ENCODE data around the gene CDC42SE1. TPM values are rescaled to one million over a fixed set of nuclear protein-coding genes. Genes with fewer than 3 reads are reported as not detected.
A peak's percentile ranks its signal among the peaks of the same experiment; 100 is the strongest.

CDC42SE1 gene
- total and polyA plus RNA-seq, 9 of the 15 experiments (the other 6 are each of a cell fraction or from before 2014, with no cell fraction given), result 78.1 to 189 (median 114) TPM

- TF ChIP-seq TAF15 (IDR thresholded peaks at IDR 0.05; ENCODE audit: low read depth, low read length) (no peak), RBFOX2 (IDR thresholded peaks at IDR 0.05; ENCODE audit: low read depth, low read length) (peak; percentile 55)
- TF ChIP-seq, protein P1, sequence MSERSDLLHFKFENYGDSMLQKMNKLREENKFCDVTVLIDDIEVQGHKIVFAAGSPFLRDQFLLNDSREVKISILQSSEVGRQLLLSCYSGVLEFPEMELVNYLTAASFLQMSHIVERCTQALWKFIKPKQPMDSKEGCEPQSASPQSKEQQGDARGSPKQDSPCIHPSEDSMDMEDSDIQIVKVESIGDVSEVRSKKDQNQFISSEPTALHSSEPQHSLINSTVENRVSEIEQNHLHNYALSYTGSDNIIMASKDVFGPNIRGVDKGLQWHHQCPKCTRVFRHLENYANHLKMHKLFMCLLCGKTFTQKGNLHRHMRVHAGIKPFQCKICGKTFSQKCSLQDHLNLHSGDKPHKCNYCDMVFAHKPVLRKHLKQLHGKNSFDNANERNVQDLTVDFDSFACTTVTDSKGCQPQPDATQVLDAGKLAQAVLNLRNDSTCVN (CRISPR knock-in tag; IDR thresholded peaks at IDR 0.05), result no peak
These were observed 3.8 kb downstream of the CDC42SE1 start (continued) for GRCh38 chr1:151055581-151055980.

DNA sequence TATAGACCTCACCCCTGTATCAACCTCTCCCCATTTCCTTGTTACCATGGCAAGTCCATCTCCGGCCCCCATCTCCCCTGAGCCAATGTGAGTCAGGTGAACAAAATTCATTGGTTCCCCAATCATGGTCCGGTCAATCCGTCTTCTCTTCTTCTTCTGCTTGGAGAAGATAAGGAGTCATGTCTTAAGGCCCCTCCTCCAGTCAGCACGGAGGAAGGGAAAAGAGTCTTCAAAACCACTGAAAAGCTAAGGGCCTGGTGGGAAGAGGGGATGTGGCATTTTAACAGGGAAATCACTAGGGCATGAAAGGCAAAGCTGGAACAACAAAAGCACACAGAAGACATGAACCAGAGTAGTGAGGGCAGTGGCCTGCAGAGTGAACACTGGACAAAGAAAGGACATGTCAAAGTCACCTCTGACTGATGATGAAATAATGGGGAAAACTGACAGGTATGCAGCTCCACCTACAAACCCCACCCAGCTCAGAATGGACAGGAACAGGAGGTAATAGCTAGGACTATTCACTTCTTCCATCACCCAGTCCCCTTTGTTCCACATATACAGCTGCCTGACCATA lies 4.4 kb downstream of the CDC42SE1 start:
- Histone ChIP-seq H3K36me3 (ENCODE audit: control insufficient read depth, insufficient read depth, low read length) (peaks cover 81% of the 10 kb centered on the region), H3K4me2 (ENCODE audit: insufficient read depth, low read length) (peak overlapping the region; percentile 96), H3K4me3 (peak overlapping the region; percentile 95), H3K9me1 (ENCODE audit: control insufficient read depth, insufficient read depth, low read length) (peaks cover 2% of the 10 kb centered on the region), H3K27me3 (ENCODE audit: control insufficient read depth in 2 of 2, insufficient read depth in 2 of 2, low read length in 2 of 2) (no peaks in the 10 kb centered on the region), H3K9ac (ENCODE audit: insufficient read depth in 1 of 2, low read depth in 2 of 2, low read length in 2 of 2) (peak overlapping the region; percentile 80 to 92; a peak in 3 of 4 replicates), H3K9me3 (replicated peaks; ENCODE audit: control insufficient read depth, insufficient read depth, low read depth, low read length) (no peaks in the 10 kb centered on the region), H3K79me2 (ENCODE audit: control insufficient read depth, insufficient read depth, low read length) (peaks cover 68% of the 10 kb centered on the region), H3K4me1 (replicated peaks in 1 of 2; ENCODE audit: control insufficient read depth in 2 of 2, insufficient read depth in 2 of 2, low read length in 2 of 2) (peaks cover 43 to 55% of the 10 kb centered on the region in 2 experiments), H2AFZ (ENCODE audit: low read depth, low read length) (no peak overlapping the region), H3K27ac (ENCODE audit: extremely low read depth, low read depth, low read length) (peak overlapping the region; percentile 91), H4K20me1 (replicated peaks; ENCODE audit: control insufficient read depth, insufficient read depth, low read length) (0 out of 2 replicates have a peak, but pooled peaks cover 3% of the 10 kb centered on the region)
- intact Hi-C loops (cut with micrococcal nuclease) (loop anchor here (5.0 kb wide), 2 partner anchors 33 to 48 kb away; partner anchors contain the start of genes MINDY1 and PRUNE1), in situ Hi-C loops (cut with MboI) (no loop called here)
- ChIA-PET POLR2A (interaction anchor here (0.6 to 4.4 kb wide), 12 partner anchors 8 to 338 kb away, joined by 3 to 19 read pairs (median 4); partner anchors contain the start of genes BNIPL, C1orf56 and PI4KB), CTCF (ENCODE audit: low intra/inter-chr PET ratio) (no interaction called here)
- DNase-seq (ENCODE audit: extremely low read depth in 1 of 4, low spot score in 3 of 4) (peak; percentile 74 to 95 (median 83)), FAIRE-seq (peak; percentile 94), ATAC-seq (peak; percentile 31)
- BruUV-seq (replicated peaks), result no TSS peak
- 0% methylated on average over 2 of the region's 4 CpGs for WGBS (ENCODE audit: insufficient coverage, low coverage, missing lambda C conversion rate)
- TF ChIP-seq EWSR1 (IDR thresholded peaks at IDR 0.05; ENCODE audit: borderline replicate concordance, low read depth, partially characterized antibody) (no peak), ZNF644 (tag; IDR thresholded peaks at IDR 0.05; ENCODE audit: low read depth) (no peak; the same call in 1 of the 2 replicates), POLR2B (IDR thresholded peaks at IDR 0.05; ENCODE audit: low read depth, partially characterized antibody) (peak; percentile 36), CCNT2 (IDR thresholded peaks at IDR 0.05; ENCODE audit: borderline replicate concordance, extremely low read depth, insufficient read length, low read depth, low read length) (no peak), SNRNP70 (optimal IDR thresholded peaks at IDR 0.05; ENCODE audit: low read depth, low read length) (no peak), TAF15 (IDR thresholded peaks at IDR 0.05; ENCODE audit: low read depth, low read length) (no peak), FOXK2 (conservative IDR thresholded peaks at IDR 0.05 in 1 of 2, IDR thresholded peaks at IDR 0.05 in 1 of 2; ENCODE audit: low read depth in 2 of 2) (0 out of 4 replicates have a peak, but pooled peaks of 1 of the 2 experiments have one; percentile 32), ZNF436 (CRISPR knock-in tag; IDR thresholded peaks at IDR 0.05) (no peak), KDM4B (IDR thresholded peaks at IDR 0.05; ENCODE audit: borderline replicate concordance in 2 of 2, low read depth in 1 of 2) (no peak), PML (IDR thresholded peaks at IDR 0.05; ENCODE audit: low read length) (peak; percentile 67; the same call in 1 of the 2 replicates), FOSL1 (tag; conservative IDR thresholded peaks at IDR 0.05) (peak; percentile 63), GATA2 (CRISPR knock-in tag; IDR thresholded peaks at IDR 0.05) (peak; percentile 75), MTA3 (IDR thresholded peaks at IDR 0.05; ENCODE audit: borderline replicate concordance) (no peak; the same call in 1 of the 2 replicates), CSDE1 (IDR thresholded peaks at IDR 0.05) (peak in 1 of 2 experiments; percentile 33; a peak in 1 of 4 replicates), HCFC1 (IDR thresholded peaks at IDR 0.05; ENCODE audit: low read depth, low read length) (no peak), POU5F1 (IDR thresholded peaks at IDR 0.05; ENCODE audit: borderline replicate concordance, low read depth, low read length, partially characterized antibody) (no peak)

All from K562 (cell line).